Right ventricle myocardium superior (tissue), 1 donor: ENCODE measurements around the gene PDGFRB. TPM values are rescaled to one million over a fixed set of nuclear protein-coding genes. Genes with fewer than 3 reads are reported as not detected.

Experiments
- ATAC-seq: fragments of 200-7000 bp; cut with Tn5 transposase; one replicate; pipeline ENCODE4 v1.9.1; 2020; ENCODE audit warnings: mild to moderate bottlenecking; ENCODE audit not compliant: poor library complexity
- DNase-seq: peaks from one replicate; pipeline ENCODE4 v3.0.0-alpha.2; 2020
- intact Hi-C: fragments of 100-400 bp; cut with DNase I; formaldehyde crosslinking; loops from one replicate; pipeline ENCODE4 v1.11.2; 2022
- total RNA-seq: library from RNA; stranded (reverse); fragmentation: NEBNext Ultra II Directional; extraction: Animal tissue kit (Norgen Biotek cat#: 25700); gene quantifications from one replicate; pipeline ENCODE4 v1.2.1, GENCODE V29; 2021
- donor health status: DM: no; HTN: yes; CAD: no; lungs with severe emphysema.

The PDGFRB gene
- total RNA-seq, 1 donor from 2014 or later = 47.0 TPM

GRCh38 chr5:150137997-150138396 is 17.6 kb downstream of the PDGFRB start:
- no peak for DNase-seq
- intact Hi-C loops = loop anchor here (10.0 kb wide), 1 partner anchor 297 kb away; no protein-coding TSS in a partner anchor
- ATAC-seq = no peak

DNA sequence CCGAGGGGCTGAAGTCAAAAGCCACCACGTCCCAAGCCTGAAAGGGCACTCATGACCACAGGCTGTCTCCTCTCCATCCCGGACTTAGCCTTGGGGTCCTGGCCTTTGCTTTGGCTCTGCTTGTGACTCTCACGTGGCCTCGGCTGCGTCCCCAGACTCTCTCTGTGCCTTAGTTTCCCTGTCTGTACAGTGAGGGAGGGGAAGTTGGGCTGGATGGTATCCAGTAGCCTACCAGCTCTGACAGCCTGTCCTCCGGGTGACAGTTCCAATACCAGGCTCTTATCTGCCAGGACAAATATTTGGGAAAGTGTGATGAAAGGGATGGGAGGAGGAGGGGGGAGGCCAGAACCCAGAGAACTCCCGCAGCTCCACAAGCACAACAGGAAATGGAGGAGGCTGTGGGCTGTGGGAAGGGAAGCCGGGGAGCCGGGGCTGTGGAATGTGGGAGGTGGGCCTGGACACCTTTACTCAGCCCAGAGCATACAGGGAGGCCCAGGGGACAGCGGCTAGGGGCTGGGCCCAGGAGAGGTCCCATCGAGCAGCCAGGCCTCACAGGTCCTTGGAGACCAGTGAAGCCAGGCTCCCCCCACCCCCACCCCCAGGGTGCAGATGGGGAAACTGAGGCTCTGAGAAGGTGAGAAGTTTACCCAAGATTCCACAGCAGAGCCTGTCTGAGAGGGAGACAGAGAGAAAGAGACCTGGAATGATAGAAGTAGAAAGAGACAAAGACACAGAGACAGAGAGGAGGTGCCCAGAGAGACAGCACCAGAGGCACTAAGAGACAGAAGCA is 18.3 kb downstream of the PDGFRB start:
- DNase-seq = no peak
- intact Hi-C loops = loop anchor here (10.0 kb wide), 1 partner anchor 297 kb away; no protein-coding TSS in a partner anchor
- ATAC-seq = peak; percentile 30

DNA sequence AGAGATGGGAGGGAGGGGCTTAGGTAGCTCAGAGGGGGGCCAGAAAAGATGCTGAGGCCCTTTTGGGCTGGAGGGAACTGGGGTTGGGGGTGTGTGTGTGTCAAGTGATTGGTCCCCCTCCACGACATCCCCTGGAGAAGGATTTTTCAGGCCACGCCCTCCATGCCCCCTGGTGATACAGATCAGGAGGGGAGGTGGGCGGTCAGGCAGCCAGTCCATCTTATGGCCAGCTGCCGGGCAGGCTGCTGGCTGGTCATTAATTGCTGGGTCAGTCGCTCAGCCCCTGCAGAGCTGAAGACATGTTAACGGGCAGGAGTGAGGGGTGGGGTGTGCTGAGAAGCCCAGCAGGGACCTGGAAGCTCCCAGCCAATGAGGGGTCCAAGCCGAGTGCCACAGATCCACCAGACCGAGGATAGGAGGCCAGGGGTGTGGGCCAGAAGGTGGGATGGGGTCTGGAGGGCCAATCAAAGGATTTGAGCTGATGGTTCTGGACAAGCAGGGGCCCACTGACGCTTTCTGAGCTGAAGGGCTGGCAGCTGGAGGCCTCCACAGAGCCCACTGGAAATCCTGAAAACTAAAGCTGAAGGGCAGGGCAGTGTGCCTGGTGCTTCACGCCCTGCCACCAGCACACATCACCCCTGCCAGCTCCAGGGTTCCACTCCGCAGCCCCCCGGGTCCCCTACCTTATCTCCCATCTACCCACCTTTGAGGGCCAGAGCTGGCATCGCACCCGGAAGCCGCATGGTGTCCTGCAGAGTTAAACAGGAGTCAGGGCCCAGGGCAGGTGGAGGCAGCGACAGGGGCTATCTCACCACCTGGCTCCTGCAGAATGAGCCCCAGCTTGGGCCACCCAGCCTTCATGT is 19.1 kb downstream of the PDGFRB start:
- intact Hi-C loops = loop anchor here (10.0 kb wide), 1 partner anchor 298 kb away; no protein-coding TSS in a partner anchor
- ATAC-seq (no peak), DNase-seq (no peak)

GRCh38 chr5:150135557-150136304 is 19.9 kb downstream of the PDGFRB start:
- no peak for ATAC-seq
- intact Hi-C loops = loop anchor here (10.0 kb wide), 1 partner anchor 299 kb away; no protein-coding TSS in a partner anchor
- DNase-seq = peak; percentile 32

- DNase-seq = no peak
- intact Hi-C loops = loop anchor here (10.0 kb wide), 1 partner anchor 301 kb away; no protein-coding TSS in a partner anchor
- ATAC-seq = no peak
Observed at GRCh38 chr5:150134198-150134588, 21.5 kb downstream of the PDGFRB start.

GRCh38 chr5:150133581-150134197 is 22.0 kb downstream of the PDGFRB start:
- intact Hi-C loops = loop anchor here (10.0 kb wide), 1 partner anchor 301 kb away; no protein-coding TSS in a partner anchor
- no peak for ATAC-seq
- DNase-seq = peak; percentile 30

DNA sequence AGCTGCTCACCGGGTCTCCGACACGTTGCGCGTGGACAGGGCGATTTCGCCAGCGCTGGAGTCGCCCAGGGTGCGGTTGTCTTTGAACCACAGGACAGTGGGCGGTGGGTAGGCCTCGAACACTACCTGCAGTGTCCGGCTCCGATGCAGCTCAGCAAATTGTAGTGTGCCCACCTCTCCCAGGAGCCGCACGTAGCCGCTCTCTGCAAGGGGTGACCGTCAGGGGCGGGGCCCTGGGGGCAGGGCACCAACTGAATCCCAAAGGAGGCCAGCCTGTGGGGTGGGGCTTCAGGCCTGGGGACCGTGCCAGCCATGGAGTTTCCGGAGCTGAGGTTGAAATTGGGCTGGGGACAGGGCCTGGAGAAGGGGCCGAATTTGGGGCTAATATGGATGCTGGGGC is 22.9 kb downstream of the PDGFRB start:
- DNase-seq = peak; percentile 43
- ATAC-seq = no peak
- intact Hi-C loops = loop anchor here (10.0 kb wide), 1 partner anchor 302 kb away; no protein-coding TSS in a partner anchor

- no peak for ATAC-seq
- DNase-seq = peak; percentile 39
- intact Hi-C loops = loop anchor here (10.0 kb wide), 1 partner anchor 303 kb away; no protein-coding TSS in a partner anchor
Observed at GRCh38 chr5:150131978-150132694, 23.5 kb downstream of the PDGFRB start.

- DNase-seq (no peak), ATAC-seq (no peak)
- intact Hi-C loops = loop anchor here (10.0 kb wide), 1 partner anchor 303 kb away; no protein-coding TSS in a partner anchor
Observed at GRCh38 chr5:150131461-150131860, 24.2 kb downstream of the PDGFRB start.

DNA sequence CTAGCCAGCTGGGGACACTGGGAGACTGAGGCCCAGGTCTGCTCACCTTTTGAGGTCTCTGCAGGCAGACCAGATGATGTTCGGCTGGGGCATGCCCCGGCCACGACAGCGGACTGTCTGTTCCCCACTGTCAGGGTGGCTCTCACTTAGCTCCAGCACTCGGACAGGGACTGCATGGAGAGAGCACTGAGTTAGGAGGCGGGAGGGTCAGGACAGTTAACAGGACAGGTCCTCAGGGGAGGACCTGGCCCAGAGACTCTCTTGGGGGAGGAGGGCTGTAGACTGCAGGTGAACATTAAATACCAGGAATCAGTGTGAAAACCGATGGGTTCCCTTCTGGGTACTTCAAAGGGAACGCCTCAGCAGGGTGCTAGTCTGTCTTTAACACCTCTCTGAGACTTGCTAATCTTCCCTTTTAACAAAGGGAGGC is 25.1 kb downstream of the PDGFRB start:
- DNase-seq (peak; percentile 38), ATAC-seq (no peak)
- intact Hi-C loops = loop anchor here (10.0 kb wide), 1 partner anchor 304 kb away; no protein-coding TSS in a partner anchor

GRCh38 chr5:150129813-150130492 is 25.7 kb downstream of the PDGFRB start:
- ATAC-seq (peak; percentile 87), DNase-seq (peak; percentile 85)
- intact Hi-C loops = loop anchor here (10.0 kb wide), 1 partner anchor 305 kb away; no protein-coding TSS in a partner anchor

GRCh38 chr5:150129454-150129812 is 26.2 kb downstream of the PDGFRB start:
- intact Hi-C loops = no loop called here
- DNase-seq = no peak
- no peak for ATAC-seq

DNA sequence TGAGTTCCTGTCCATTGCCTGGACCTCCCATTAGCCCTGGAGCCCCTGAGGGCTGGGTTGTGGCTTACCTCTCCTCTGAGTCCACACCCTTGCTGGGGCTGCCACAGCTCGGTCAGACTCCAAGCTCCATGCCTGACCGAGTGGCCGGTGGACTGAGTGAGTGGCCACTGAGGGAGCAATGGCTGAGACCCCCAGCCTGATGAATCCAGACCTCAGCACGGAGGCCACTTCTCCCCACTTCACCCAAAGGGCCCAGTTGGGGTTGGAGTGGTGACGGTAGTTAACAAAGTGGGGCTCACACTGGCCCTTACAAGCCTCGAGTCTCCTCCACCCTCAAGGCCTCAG is 28.8 kb downstream of the PDGFRB start:
- peak; percentile 33 for DNase-seq
- ATAC-seq = no peak
- intact Hi-C loops = no loop called here

- intact Hi-C loops = no loop called here
- ATAC-seq (no peak), DNase-seq (peak; percentile 13)
Observed at GRCh38 chr5:150126199-150126920, 29.3 kb downstream of the PDGFRB start.

GRCh38 chr5:150125334-150125733 is 30.3 kb downstream of the PDGFRB start:
- ATAC-seq = no peak
- DNase-seq = peak; percentile 29
- intact Hi-C loops = no loop called here

GRCh38 chr5:150124596-150124995 is 31.0 kb downstream of the PDGFRB start:
- DNase-seq (peak; percentile 28), ATAC-seq (no peak)
- intact Hi-C loops = no loop called here
